GM18951 (cell line): Measurements from ENCODE around the gene ACSL3.
"Not testable (repeated sequence)": the region's sequence is repeated elsewhere in the genome, so short reads cannot be mapped to it uniquely, and the experiment has no call there.

Source experiments
- POLR2A ChIP-seq: IDR thresholded peaks from 4 replicates; pipeline ENCODE4 v1.6.1; 2011; ENCODE audit warnings: mild to moderate bottlenecking; ENCODE audit not compliant: insufficient read length, insufficient read depth; ENCODE audit errors: extremely low read depth
- in situ Hi-C: fragments of 300-500 bp; cut with MboI; formaldehyde crosslinking; loops from one replicate; pipeline ENCODE4 v1.12.0; 2022; ENCODE audit warnings: low sequenced_read_pairs, mixed read lengths, inconsistent platforms; ENCODE audit not compliant: unreplicated experiment

Gene ACSL3

DNA sequence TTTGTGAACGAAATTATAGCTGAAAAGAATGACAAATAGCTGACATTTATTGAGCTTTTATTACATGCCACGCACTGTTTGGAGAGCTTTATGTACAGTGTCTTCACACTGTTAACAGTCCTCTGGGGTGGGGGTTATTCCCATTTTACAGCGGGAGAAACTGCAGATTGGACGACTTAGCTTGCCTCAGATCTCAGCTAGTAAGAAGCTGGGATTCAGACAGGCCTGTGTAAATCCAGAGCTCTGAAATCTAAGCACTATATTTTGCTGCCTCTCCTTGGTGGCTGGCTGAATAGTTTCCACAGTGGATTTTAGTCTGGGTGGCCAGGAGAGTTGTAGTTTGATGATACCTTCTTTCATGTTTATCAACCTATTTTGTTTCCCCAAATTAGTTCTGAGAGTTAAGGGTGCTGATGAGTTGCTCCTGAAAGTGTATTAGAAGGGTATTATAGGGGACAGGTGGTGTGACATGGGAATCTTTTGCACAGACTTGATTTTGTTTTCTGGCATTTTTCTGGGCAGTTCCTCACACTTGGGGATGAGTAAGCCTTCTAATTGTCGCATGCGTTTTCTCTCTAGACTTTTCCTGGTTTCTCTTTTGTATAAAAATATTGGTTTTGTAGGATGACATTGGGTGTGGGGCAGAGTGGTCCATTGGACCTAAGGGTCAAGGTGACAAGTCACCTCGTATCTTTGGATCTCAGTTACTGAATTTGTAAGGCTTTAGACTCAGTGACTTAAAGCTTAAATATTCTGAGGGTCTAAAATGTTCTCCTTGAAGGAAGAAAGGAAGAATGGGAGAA is 1.5 kb downstream of the ACSL3 start:
- in situ Hi-C loops, result no loop called here
- TF ChIP-seq POLR2A, result no peak

DNA sequence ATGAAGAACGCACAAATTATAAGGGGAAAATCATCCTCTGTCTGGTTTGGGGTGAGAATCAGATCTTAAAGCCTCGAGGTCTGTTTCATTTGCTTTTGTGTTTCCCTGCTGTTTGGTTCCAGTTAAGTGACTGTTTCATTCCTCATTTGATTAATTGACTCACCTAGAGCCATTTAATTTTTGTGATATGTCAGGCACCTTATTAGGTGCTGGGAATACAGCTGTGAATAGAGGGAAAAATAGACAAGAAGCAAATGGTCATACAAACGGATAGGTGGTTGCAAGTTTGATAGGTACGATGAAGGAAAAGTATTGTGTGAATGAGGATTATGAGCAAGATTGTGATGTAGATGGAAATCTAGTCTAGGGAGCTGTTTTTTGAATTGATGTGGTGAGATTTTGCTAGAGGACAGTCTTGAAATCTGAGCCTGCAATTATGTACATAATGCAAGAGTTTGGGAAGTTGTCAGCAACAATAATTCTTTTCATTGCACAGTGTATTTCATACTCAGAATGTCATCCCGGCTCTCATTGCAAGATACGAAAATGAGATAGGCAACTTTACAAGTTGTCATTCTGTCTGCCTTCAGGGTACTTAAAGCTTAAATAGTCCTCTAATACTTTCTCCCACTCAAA is 2.2 kb downstream of the ACSL3 start:
- in situ Hi-C loops, result no loop called here
- no peak for TF ChIP-seq POLR2A

DNA sequence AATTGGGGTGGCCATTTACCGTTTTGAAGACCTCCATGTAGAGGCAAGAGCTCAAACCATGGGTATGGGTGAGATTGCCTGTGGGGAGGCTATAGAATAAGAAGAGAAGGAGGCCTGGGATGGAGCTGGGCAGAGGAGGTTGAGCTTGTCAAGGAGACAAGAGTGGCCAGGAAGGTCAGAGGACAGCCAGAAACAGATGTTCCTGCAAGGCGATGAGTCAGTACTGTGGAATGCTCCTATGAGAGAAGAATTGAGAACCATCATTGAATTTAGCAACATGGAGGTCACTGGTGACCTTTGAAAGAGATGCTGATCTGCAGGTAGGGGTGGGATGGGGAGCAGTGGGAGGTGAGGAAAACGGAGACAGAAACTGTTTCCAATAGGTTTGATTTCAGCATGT is 3.5 kb downstream of the ACSL3 start:
- in situ Hi-C loops, result no loop called here
- TF ChIP-seq POLR2A, result no peak

DNA sequence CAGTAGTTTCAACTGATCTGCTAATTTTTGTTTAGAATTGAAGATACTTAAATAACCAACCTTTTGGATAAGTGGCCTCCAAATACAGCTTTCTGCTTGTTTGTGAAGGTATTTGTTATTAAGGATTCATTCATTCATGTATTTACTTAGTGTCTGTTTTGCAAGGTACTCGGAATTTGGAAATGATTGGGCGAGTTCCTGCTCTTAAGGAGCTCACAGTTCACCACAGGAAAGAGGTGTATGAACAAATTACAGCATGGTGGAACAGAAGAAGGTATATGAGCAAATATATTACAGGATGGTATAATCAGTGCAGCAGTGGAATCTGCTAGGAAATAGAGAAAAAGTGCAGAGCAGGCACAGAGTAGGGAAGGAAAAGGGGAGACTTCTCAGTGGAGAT is 4.5 kb downstream of the ACSL3 start:
- in situ Hi-C loops, result no loop called here
- TF ChIP-seq POLR2A, result no peak

DNA sequence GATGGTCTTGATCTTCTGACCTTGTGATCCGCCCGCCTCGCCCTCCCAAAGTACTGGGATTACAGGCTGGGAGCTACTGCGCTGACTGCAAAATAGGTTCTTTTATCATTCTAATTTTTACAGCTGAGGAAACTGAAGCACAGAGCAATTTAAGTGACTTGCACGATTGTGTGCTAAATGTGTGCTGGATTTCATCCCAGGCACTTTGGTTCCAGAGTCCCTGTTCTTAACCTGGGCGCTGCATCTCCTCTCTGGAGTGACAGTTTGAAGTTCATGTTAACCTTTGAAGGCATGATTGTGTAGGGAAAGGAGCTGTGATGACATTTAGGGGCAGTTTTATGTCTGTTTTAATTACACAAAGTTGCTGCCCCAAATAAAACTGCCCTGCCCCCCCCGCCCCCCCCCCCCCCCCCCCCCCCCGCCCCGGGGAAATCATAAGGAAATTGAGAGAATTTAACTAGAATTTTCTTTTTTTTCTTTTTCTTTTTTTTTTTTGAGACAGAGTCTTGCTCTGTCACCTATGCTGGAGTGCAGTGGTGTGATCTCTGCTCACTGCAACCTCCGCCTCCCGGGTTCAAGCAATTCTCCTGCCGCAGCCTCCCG is 5.6 kb downstream of the ACSL3 start:
- in situ Hi-C loops, result no loop called here
- TF ChIP-seq POLR2A, result no peak

DNA sequence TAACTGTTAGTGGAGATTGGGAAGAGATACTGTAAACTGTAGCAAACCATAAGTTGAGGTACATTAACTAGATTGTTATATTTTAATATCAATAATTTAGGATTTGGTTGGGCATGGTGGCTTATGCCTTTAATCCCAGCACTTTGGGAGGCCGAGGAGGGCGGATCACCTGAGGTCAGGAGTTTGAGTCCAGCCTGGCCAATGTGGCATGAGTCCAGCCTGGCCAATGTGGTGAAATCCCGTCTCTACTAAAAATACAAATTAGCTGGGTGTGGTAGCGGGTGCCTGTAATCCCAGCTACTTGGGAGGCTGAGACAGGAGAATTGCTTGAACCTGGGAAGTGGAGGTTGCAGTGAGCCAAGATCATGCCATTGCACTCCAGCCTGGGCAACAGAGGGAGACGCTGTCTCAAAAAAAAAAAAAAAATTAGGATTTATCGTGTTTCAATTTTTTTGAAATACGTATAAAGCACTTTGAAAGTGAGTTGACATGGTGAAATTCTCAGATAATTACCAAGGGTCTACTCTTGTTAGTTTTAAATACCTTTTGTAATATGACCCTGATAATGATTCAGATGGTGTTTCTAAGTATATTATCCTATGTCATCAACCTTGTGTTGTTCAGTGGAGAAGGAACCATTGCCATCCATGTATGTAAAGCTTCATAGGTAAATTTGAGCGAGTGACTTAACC is 7.9 kb downstream of the ACSL3 start:
- in situ Hi-C loops, result not testable (repeated sequence)

DNA sequence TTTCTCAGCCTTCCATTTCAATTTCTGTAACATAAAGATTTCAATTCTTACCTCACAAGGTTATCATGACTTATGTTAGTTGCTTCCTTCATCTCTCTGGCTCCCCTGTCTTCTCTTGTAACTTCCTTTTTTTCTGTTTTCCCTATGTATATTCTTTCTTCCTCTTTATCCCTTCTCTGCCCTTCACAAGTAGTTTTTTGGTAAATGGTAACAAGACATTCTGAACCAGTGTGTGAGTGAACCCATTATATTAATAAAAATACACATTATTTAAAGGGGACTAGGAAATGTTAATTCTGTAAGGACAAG is 8.4 kb downstream of the ACSL3 start:
- in situ Hi-C loops, result no loop called here
- no peak for TF ChIP-seq POLR2A

DNA sequence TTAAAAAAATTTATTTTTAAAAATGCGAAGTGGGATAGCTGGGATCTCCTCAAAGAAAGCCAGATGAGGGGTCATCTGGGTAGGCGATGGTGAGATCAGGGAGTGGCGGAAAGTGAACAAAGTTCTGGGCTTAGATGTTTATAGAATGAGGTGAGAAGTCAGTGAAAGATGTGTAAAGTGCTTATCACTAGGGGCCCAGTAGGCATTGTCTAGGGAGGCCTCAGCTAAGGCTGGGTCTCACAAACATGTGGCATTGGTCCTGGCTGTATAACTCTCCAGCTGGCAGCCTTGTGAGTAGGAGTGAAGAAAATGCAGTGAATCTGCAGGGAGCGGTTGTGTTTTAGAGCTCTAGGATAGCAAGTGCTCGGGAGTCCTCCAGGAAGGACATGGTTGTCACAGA is 10.5 kb downstream of the ACSL3 start:
- in situ Hi-C loops, result no loop called here
- TF ChIP-seq POLR2A, result no peak

DNA sequence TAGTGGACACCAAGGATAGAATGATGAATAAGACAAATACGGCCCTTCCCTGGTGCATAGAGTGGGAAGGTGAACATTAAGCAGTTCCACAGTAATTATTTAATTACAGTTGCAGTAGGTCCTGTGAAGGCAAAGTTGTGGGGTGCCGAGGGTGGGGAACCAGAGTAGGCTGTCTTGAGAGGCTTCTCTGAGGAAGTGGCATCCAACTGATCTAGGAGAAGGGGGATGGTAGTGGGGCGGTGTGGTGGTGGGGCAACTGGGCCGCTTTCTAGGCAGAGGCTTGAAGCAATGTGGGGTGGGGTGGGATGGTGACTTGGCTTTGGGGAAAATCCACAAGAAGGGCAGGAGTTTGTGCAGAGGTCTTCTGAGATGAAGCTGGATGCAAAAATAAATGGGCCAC is 11.7 kb downstream of the ACSL3 start:
- in situ Hi-C loops, result no loop called here
- no peak for TF ChIP-seq POLR2A

DNA sequence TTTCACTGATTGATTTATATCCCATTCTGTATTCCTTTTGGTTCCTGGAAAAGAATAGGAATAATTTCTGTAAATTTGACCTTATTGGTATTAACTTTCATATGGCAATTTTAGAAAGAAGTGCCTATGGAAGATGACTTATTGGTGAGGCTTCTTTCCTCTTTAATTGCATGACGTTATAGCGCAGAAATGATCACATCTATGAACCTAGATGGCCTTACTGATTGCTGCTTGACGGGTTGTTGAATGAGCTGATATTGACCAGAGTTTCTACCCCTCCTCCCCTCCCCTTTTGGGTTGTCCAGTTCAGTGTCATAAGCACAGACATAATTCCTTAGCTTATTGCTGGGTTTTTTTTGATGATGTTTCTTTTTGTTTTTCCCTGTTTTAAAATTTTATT is 14.6 kb downstream of the ACSL3 start:
- TF ChIP-seq POLR2A, result no peak
- in situ Hi-C loops, result no loop called here

DNA sequence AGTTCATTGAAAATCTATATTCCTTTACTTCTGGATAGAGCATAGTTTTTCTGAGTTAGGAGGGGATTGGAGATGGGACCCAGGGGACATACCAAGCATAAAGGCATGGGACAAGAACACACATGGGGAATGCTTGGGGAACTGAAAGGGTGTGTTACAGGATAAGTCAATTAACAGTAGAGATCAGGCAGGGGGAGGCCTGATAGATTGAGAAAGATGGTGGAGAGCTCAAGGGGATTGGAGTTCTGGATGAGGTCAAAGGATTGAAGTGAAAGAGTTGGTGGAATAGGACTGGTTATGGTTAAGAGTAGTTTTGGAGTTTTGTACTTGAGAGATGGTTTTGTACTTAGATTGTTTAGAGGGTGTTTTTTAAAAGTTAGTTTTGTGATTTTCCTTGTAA is 16.1 kb downstream of the ACSL3 start:
- in situ Hi-C loops, result no loop called here
- TF ChIP-seq POLR2A, result no peak

DNA sequence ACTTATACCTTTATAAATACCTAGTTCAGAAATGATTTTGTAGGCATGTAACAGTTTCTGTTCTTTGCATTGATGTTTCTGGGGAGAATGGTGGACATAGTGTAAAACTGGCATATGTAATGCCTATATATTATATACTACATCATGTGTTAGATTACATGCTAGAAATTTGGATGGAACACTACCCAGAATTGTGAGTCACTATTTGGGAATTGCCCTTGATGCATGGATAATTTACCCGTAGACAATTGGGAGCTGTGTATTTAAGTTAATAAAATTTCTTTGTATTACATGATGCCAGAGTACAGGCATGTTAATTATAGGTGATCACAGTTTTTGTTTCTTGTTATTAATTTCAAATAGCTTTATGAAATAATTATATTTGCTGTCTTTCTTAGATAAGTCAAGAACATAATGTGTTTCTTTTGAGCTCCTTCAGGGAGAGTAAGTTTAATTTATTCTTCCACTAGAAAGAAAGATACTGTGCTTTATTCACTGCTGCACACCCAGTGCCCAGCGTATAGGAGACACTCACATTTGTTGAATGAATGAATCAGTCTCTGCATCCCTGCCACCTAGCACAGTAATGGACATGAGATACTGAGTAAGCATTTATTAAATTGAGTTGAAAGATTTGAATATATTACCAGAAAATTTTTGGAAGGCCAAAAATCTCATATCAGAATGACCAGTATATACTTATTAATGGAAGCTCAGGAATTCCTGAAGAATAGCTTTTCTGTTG is 16.9 kb downstream of the ACSL3 start:
- in situ Hi-C loops, result no loop called here
- no peak for TF ChIP-seq POLR2A

DNA sequence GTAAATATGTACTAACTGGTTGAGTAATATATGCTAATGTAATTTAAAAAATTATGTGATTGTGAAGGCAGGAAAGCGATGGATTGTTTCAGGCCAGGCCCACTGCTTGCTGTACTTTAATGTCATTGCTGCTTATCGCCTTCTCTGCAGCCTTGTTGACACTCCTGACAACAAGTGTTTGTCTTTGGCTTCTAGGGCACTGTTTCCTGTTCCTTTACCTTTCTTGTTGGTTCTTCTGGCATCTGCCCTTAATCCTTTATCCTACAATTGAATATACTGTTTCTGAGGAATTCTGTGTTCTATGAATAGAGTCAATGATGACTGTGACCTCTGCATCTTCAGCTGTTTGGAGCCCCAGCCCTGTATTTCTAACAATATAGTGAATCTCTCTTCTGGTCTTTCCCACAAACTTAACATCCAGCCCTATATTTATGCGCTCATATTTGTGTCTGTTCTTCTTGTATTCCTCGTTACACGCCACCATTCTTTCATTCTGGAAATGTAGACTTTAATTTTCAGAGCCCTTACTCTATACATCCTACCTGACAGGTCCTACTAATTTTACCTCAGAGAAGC is 17.6 kb downstream of the ACSL3 start:
- in situ Hi-C loops, result no loop called here

More for the DNA sequence above, 17.6 kb downstream of the ACSL3 start:
- TF ChIP-seq POLR2A, result no peak
